Uterus (tissue), 2 donors: ENCODE measurements around the gene CCT6A.

Experiments used
- CTCF ChIP-seq, 4 experiments: fragments of 200-600 bp in 2 of 4; fragments of 450-650 bp in 2 of 4; sonication (generic) in 2 of 4; IDR thresholded peaks; one replicate each; pipeline ENCODE4 v1.5.1; 2016 to 2019; ENCODE audit warnings: antibody characterized with exemption in 4 of 4, mild to moderate bottlenecking in 2 of 4, moderate library complexity in 1 of 4
- POLR2A ChIP-seq, 2 donors: fragments of 450-650 bp; IDR thresholded peaks; one replicate each; pipeline ENCODE4 v1.6.1; 2016; ENCODE audit warnings: antibody characterized with exemption in 2 of 2, mild to moderate bottlenecking in 1 of 2, moderate library complexity in 1 of 2

- TF ChIP-seq CTCF (IDR thresholded peaks at IDR 0.05) (peak in 2 of 4 experiments; percentile 20 to 49), POLR2A (IDR thresholded peaks at IDR 0.05) (no peak)
These were observed 17.7 kb upstream of the CCT6A start for GRCh38 chr7:56033671-56034432.
